ENCODE measurements around the gene ABCA3. TPM values are rescaled to one million over a fixed set of nuclear protein-coding genes. Genes with fewer than 3 reads are reported as not detected.

ABCA3 gene
- total RNA-seq, 1 donor from 2014 or later = 7.4 TPM

DNA sequence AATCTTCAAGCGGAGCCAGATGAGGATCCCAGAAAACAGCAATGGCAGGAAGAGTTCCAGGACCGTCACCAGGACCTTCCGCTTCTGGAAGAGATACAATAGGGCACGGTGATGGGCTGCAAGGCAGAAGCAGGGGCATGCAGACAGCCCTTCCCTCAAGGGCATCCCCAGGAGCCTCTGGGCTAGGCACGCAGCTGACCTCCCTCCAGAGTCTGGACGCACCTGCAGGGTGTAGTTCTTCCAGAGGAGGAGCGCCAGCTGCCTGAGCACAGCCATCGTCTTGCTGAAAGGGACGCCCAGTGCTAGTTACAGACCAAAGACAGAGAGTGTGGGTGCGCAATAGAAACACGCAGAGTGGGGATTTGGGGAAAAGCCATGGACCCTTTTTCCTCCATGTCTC is 14.3 kb downstream of the ABCA3 start:
- peak; percentile 8 for ATAC-seq
- no peak for DNase-seq (ENCODE audit: missing footprints)
- intact Hi-C loops (cut with DNase I) = no loop called here

GRCh38 chr16:2325791-2326190 is 14.7 kb downstream of the ABCA3 start:
- no peak for DNase-seq (ENCODE audit: missing footprints)
- no peak for ATAC-seq

DNA sequence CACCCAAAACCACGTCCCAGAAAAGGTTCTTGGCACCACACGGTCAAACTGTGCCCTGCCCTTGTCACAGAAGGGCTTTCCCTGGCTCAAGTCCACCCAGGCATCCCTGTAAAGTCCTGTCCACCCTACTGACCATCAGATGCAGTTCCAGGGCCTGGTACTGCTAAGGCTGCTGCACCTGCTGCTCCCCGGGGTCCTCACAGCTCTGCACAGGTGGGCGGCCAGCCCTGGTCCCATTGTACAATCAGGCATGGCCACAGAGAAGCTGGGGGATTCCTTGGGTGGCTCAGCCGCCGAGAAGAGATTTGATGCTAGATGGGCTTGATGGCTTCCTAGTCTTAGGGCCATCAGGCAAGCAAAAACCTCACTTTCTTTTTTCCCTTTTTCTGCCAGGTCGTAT is 15.3 kb downstream of the ABCA3 start:
- ATAC-seq (no peak), DNase-seq (ENCODE audit: missing footprints) (no peak)
- intact Hi-C loops (cut with DNase I) = no loop called here

More at GRCh38 chr16:2325791-2326190, 14.7 kb downstream of the ABCA3 start:
- intact Hi-C loops (cut with DNase I) = no loop called here

DNA sequence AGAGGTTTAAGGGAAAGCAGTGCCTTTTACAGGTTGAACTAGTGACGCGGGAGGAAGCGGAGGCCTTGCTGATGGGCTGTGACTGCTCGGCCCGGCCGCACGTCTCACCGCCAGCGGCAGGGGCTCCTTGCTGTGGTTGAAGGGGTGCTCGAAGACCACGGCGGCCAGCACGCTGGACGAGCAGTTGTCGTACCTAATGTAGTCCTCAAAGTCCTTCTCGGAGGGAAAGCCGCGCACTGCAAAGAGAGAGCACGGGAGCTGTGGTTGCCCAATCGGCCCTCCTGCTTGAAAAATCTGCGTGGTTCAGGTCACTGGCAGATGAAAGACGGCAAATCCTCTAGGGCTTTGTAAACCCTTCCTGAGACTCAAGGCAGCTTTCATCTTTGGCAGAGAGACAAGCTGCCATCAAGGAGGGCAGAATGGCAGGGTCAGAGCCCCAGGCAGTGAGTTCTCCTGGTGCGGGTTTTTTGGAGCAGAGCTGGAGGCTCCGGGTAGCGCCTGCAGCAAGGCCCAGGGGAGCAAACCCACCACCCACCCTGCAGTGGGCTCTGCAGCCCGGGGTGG is 16.1 kb downstream of the ABCA3 start:
- no peak for ATAC-seq
- no peak for DNase-seq (ENCODE audit: missing footprints)
- intact Hi-C loops (cut with DNase I) = no loop called here

DNA sequence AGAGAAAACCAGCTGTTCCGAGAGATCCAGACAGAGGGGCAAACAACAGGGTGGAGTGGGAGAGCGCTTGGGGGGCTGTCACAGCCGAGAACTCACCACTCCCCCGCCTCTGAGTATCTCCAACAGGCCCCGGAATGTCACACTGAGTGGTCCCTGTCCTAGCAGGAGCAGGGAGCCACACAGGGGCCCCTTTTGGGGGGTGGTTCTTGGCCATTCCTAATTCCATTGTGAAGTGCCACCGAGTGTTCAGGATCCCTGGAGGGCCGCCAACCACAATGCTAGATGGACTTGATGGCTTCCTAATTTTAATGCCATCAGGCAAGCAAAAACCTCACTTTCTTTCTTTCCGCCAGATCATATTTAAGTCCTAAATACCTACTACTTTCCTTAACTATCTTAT is 16.8 kb downstream of the ABCA3 start:
- no peak for DNase-seq (ENCODE audit: missing footprints)
- ATAC-seq = no peak
- intact Hi-C loops (cut with DNase I) = no loop called here

DNA sequence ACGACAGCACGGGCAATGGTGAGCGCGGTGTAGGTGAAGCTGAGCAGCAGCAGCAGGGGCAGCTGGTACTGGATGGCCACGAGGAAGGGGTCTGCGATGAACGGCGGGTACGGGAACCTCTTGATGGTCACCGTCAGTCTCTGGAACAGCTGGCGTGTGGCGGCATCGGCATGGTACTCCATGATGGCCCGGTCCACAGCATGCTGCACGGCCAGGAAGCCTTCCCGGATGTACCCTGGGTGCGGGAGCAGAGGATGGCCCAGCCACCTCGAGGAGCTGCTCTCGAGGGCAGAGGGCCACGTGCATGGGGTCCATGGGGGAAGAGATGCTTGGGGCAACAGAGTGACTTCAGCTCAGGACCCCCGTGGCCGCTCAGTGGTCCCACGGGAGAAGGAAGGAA is 20.9 kb downstream of the ABCA3 start:
- DNase-seq (ENCODE audit: missing footprints) (no peak), ATAC-seq (no peak)
- intact Hi-C loops (cut with DNase I) = no loop called here

DNA sequence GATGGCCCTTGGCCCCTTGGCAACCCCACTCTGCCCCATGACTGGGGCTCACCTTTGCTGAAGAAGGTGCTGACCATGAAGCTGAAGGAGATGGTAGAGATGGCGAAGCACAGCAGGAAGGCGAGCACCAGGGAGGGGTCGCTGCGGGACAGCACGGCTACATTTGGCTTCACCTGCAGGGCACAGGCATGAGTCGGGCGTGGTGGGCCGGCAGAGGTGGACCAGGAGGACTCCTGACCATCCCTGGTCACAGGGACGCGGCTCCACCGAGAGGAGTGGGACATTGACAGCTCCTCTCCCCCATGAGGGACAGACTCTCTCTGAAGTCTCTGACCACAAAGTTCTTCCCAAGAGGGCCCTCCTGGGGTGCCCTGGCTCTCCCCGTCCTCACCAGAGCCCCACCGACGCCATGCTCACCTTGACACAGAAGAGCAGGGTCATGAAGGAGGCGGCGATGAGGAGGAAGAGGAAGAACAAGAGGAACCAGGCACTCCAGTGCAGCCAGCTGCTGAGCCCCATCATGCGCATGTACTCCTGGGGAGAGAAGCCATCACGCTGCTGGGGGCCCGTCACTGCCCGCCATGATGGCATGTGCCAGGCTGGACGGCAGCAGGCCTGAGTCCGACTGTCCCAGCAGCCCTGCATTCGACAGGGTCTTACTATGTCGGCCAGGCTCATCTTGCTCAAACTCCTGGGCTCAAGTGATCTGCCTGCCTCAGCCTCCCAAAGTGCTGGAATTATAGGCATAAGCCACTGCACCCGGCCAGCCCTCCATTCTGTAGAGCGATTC is 23.1 kb downstream of the ABCA3 start:
- DNase-seq (ENCODE audit: missing footprints) = no peak
- ATAC-seq = no peak
- intact Hi-C loops (cut with DNase I) = no loop called here

GRCh38 chr16:2308089-2308962 is 32.2 kb downstream of the ABCA3 start:
- DNase-seq (ENCODE audit: missing footprints) = no peak
- intact Hi-C loops (cut with DNase I) = no loop called here
- ATAC-seq = no peak

DNA sequence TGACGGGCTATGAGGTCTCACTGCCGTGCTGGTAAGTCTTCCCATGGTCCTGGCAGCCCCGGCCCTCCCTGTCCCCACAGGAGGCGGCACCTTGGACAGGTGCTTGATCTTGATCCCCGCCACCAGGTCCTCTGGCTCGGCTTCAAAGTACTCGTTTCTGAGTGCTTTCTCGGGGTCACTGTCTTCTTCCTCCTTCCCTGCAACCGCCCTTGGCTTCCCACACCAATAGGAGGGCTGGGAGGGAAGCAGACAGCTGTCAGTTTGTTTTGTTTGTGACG is 40.7 kb downstream of the ABCA3 start:
- ATAC-seq = no peak
- intact Hi-C loops (cut with DNase I) = no loop called here
- DNase-seq (ENCODE audit: missing footprints) = no peak

DNA sequence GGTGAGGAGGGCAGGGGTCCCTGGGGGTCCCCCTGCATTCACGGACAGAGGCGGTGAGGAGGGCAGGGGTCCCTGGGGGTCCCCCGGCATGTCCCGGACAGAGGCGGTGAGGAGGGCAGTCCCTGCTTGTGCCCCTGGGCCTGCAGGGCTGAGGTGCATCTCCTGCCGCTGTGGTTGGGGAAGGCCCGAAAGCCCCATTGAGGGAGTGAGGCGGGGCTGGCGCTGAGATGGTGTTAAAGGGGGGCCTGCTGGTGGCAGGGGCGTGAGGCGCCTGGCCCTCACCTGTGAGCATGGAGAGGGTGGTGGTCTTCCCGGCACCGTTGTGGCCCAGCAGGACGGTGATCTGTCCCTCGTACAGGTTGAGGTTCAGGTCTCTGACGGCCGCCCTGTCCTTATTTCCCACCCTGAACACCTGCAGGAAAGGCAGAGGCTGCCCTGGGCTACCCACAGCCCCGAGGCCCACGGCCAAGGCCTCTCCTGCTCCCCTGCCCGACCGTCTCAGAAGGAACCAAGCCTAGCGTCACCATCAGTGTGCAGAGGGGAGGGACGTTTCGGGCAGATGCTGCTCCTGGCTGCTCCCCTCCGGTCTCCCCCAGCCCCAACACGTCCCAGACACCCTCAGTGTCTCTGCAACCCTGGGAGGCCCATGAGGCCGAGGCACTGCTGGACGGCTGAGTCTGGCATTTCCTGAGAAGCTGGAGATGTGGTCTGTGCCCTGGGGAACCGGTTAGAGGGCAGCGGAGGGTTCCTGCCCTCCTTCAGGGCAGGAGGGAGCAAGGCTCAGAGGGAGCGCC is 41.2 kb downstream of the ABCA3 start:
- DNase-seq (ENCODE audit: missing footprints) = no peak
- intact Hi-C loops (cut with DNase I) = no loop called here
- ATAC-seq = no peak

- no peak for DNase-seq (ENCODE audit: missing footprints)
- ATAC-seq = no peak
- intact Hi-C loops (cut with DNase I) = no loop called here
Measured at GRCh38 chr16:2298621-2299020, 41.9 kb downstream of the ABCA3 start.

GRCh38 chr16:2297506-2297860 is 43.0 kb downstream of the ABCA3 start:
- no peak for DNase-seq (ENCODE audit: missing footprints)
- intact Hi-C loops (cut with DNase I) = no loop called here
- no peak for ATAC-seq

DNA sequence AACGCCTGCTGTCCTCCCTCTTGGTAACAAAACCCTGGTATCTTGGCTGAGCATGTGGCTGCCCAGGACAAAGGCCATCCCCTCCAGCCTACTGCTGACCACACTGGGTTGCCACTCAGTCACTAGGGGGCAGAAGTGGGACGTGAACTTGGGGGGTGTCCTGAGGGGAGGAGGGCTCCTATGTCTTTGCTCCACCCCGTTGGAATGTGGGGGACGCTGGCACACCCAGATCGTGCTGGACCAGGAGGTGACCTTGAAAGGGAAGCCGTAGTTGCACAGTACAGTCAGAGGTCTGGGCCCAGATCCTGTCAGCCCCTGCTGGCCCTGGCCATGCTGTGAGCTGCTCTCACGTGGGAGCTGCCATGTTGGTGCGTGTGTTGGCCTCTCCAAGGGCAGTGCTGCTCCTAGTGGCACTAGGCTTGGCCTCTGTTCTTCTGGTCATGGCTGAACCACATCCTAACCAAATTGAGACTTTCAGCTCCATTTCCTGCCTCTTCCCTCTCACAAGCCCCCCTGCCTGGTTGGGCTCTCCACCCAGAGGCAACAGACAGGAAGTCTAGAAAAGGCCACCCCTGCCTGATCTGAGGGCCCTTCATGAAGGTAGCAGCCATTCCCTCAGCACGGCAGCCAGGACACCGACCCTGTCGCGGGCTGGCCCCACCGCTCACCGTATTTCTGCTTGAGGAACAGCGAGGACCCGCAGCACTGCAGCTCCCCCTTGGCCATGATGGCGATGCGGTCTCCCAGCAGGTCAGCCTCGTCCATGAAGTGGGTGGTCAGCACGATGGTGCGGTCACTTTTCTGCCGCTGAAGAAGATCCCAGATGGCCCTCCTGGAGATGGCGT is 43.6 kb downstream of the ABCA3 start:
- intact Hi-C loops (cut with DNase I) = no loop called here
- DNase-seq (ENCODE audit: missing footprints) (no peak), ATAC-seq (peak; percentile 42)

DNA sequence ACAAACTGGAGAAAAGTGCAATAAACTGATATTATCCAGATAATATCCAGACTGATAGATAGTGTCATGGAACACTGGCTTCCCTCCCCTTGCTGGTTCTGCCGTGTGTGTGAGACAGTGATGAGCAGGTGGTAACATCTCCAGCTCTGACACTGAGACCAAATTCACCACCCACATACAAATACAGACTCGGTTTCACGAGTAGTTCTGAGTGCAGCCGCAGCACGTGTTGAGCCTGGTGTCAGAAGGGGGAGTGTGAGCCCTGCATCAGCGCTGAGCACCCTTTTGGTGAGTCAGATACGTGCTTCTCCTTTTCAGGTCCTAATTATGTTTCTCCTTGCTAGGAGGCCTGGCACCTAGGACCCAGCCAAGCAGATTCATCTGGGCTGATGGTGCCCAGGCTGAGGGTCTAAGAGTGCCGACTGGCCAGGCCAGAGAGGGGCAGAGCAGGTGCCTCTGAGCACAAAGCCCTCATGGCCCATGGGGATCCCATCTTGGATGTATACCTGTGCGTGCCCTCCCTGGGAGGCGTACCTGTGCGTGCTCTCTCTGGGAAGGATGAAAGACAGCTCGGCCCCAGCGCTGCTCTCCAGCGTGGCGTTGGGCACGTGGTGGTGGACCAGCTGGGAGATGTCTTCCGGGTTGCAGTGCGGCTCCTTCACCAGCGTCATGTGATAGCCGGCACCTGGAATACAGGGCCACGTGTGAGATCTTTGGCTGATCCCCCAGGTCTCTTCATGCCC is 45.3 kb downstream of the ABCA3 start:
- ATAC-seq (no peak), DNase-seq (ENCODE audit: missing footprints) (no peak)
- intact Hi-C loops (cut with DNase I) = no loop called here

DNA sequence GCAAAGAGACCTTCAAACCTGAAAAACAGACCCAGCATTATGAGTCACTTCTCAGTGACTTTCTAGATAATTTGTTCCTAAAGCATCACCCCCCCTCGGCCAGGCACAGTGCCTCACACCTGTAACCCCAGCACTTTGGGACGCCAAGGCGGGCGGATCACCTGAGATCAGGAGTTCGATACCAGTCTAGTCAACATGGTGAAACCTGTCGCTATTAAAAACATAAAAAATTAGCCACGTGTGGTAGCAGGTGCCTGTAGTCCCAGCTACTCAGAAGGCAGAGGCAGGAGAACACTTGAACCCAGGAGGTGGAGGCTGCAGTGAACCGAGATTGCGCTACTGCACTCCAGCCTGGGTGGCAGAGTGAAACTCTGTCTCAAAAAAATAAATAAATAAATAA is 48.3 kb downstream of the ABCA3 start:
- intact Hi-C loops (cut with DNase I) = no loop called here
- DNase-seq (ENCODE audit: missing footprints) (no peak), ATAC-seq (no peak)

GRCh38 chr16:2289282-2289681 is 51.2 kb downstream of the ABCA3 start:
- ATAC-seq (no peak), DNase-seq (ENCODE audit: missing footprints) (no peak)
- intact Hi-C loops (cut with DNase I) = no loop called here

GRCh38 chr16:2288726-2289125 is 51.8 kb downstream of the ABCA3 start:
- ATAC-seq (no peak), DNase-seq (ENCODE audit: missing footprints) (no peak)
- intact Hi-C loops (cut with DNase I) = no loop called here
